ENCODE results near the gene PCSK7.

GRCh38 chr11:117202386-117203068 lies 29.3 kb downstream of the PCSK7 start:
- TF ChIP-seq CTCF (optimal IDR thresholded peaks at IDR 0.05 in 1 of 3, IDR thresholded peaks at IDR 0.05 in 1 of 3, conservative IDR thresholded peaks at IDR 0.05 in 1 of 3; ENCODE audit: extremely low read depth in 1 of 3, insufficient read depth in 2 of 3, low read length in 3 of 3), result no peak
- TF ChIP-seq EZH2 (IDR thresholded peaks at IDR 0.05; ENCODE audit: low read length), result no peak

All from keratinocyte (primary cell).